Common myeloid progenitor, CD34-positive (primary cell): ENCODE results near the gene TMEM156.

Experiments used
- CTCF ChIA-PET: fragments of 350-600 bp; sonication (Branson Sonifier 250); formaldehyde crosslinking; loops from one replicate; lab custom pipeline; 2021; ENCODE audit warnings: antibody characterized with exemption; lab: Charles Lee
- POLR2A ChIA-PET: fragments of 350-600 bp; sonication (Branson Sonifier 250); formaldehyde crosslinking; loops from one replicate; lab custom pipeline; 2021; ENCODE audit warnings: antibody characterized with exemption; lab: Charles Lee
- DNase-seq, 3 donors: peaks; one replicate each; pipeline versions ENCODE4 v3.0.0 to v3.0.0-alpha.2; 2013
- H3K27ac ChIP-seq, 2 experiments: 1 replicate in 1 of 2; 2 replicates in 1 of 2; pipeline ENCODE4 v1.7.0; 2013; ENCODE audit warnings: inconsistent platforms in 2 of 2, low read length in 2 of 2, mild to moderate bottlenecking in 2 of 2, low read depth in 1 of 2, moderate library complexity in 1 of 2; ENCODE audit not compliant: severe bottlenecking in 2 of 2, insufficient read depth in 1 of 2, poor library complexity in 1 of 2
- H3K27me3 ChIP-seq, 5 experiments: replicated peaks in 2 of 5; 1 replicate in 3 of 5; 2 replicates in 2 of 5; pipeline versions ENCODE4 v1.6.1 to v1.7.0; 2013; ENCODE audit warnings: low read length in 4 of 5, mild to moderate bottlenecking in 2 of 5, moderate library complexity in 2 of 5, inconsistent platforms in 1 of 5; ENCODE audit not compliant: insufficient read depth in 5 of 5, control insufficient read depth in 4 of 5
- H3K36me3 ChIP-seq, 4 experiments: 1 replicate in 2 of 4; 2 replicates in 2 of 4; pipeline versions ENCODE4 v1.6.1 to v1.7.0; 2013; ENCODE audit warnings: low read length in 3 of 4, control low read depth in 1 of 4, mild to moderate bottlenecking in 1 of 4; ENCODE audit not compliant: control insufficient read depth in 4 of 4, insufficient read depth in 4 of 4
- H3K4me1 ChIP-seq, 4 experiments: 1 replicate in 3 of 4; 2 replicates in 1 of 4; pipeline versions ENCODE4 v1.6.1 to v1.7.1; 2013; ENCODE audit warnings: low read length in 3 of 4, mild to moderate bottlenecking in 3 of 4, control low read depth in 1 of 4, inconsistent platforms in 1 of 4, moderate library complexity in 1 of 4; ENCODE audit not compliant: control insufficient read depth in 4 of 4, insufficient read depth in 4 of 4; ENCODE audit errors: control extremely low read depth in 1 of 4
- H3K4me3 ChIP-seq, 7 experiments: 1 replicate in 4 of 7; 2 replicates in 3 of 7; pipeline versions ENCODE4 v1.5.1 to v1.7.0; 2013; ENCODE audit warnings: mild to moderate bottlenecking in 7 of 7, low read length in 6 of 7, moderate library complexity in 6 of 7, inconsistent platforms in 2 of 7, low read depth in 2 of 7, control low read depth in 1 of 7; ENCODE audit not compliant: insufficient read depth in 4 of 7, control insufficient read depth in 1 of 7; ENCODE audit errors: extremely low read depth in 1 of 7
- H3K9me3 ChIP-seq, 5 experiments: 1 replicate in 4 of 5; 2 replicates in 1 of 5; pipeline versions ENCODE4 v1.6.1 to v1.7.1; 2013; ENCODE audit warnings: low read length in 4 of 5, mild to moderate bottlenecking in 2 of 5, inconsistent platforms in 1 of 5, low read depth in 1 of 5, moderate library complexity in 1 of 5; ENCODE audit not compliant: control insufficient read depth in 4 of 5, insufficient read depth in 2 of 5; ENCODE audit errors: control extremely low read depth in 1 of 5
- WGBS: methylation state at CpG from one replicate; pipeline ENCODE4 v1.1.5; 2013; ENCODE audit not compliant: insufficient coverage; 5-methylcytosine and 5-hydroxymethylcytosine counted together

The TMEM156 gene

GRCh38 chr4:38939165-38939564 lies 93.0 kb downstream of the TMEM156 start:
- whole genome bisulfite sequencing = no CpG with 5 or more reads among the region's 1 CpG
- Histone ChIP-seq H3K9me3 (no peaks in the 10 kb centered on the region), H3K27me3 (no peaks in the 10 kb centered on the region), H3K4me1 (no peaks in the 10 kb centered on the region), H3K36me3 (no peaks in the 10 kb centered on the region), H3K4me3 (no peak overlapping the region), H3K27ac (no peak overlapping the region)
- no peak for DNase-seq
- CTCF ChIA-PET = no interaction called here
- POLR2A ChIA-PET = no interaction called here

GRCh38 chr4:38935391-38936073 lies 96.7 kb downstream of the TMEM156 start:
- WGBS = 94% methylated on average over 3 of the region's 5 CpGs
- CTCF ChIA-PET = interaction anchor here (0.6 kb wide), 1 partner anchor 517 kb away, joined by 4 read pairs; no protein-coding TSS in a partner anchor
- H3K4me3 ChIP-seq = no peak overlapping the region
- no peaks in the 10 kb centered on the region for H3K27me3 ChIP-seq
- H3K27ac ChIP-seq = no peak overlapping the region
- DNase-seq = peak in 1 of 3 donors; percentile 36
- H3K36me3 ChIP-seq = peaks cover 0 to 4% (median 1%) of the 10 kb centered on the region in 4 experiments
- H3K9me3 ChIP-seq = no peaks in the 10 kb centered on the region
- POLR2A ChIA-PET = interaction anchor here (0.8 kb wide), 1 partner anchor 25 kb away, joined by 3 read pairs; no protein-coding TSS in a partner anchor
- H3K4me1 ChIP-seq = no peaks in the 10 kb centered on the region

- Histone ChIP-seq H3K4me3 (no peak overlapping the region), H3K27me3 (no peaks in the 10 kb centered on the region), H3K36me3 (peaks cover 0 to 4% (median 1%) of the 10 kb centered on the region in 4 experiments), H3K4me1 (no peaks in the 10 kb centered on the region), H3K9me3 (no peaks in the 10 kb centered on the region), H3K27ac (no peak overlapping the region)
- ChIA-PET POLR2A (no interaction called here), CTCF (no interaction called here)
- 100% methylated on average over 3 of the region's 5 CpGs for WGBS
- no peak for DNase-seq
These were observed 101.1 kb downstream of the TMEM156 start for GRCh38 chr4:38931125-38931524.

GRCh38 chr4:38930707-38931106 lies 101.5 kb downstream of the TMEM156 start:
- Histone ChIP-seq H3K36me3 (peaks cover 0 to 4% (median 1%) of the 10 kb centered on the region in 4 experiments), H3K27me3 (no peaks in the 10 kb centered on the region), H3K4me1 (no peaks in the 10 kb centered on the region), H3K9me3 (no peaks in the 10 kb centered on the region), H3K4me3 (no peak overlapping the region), H3K27ac (no peak overlapping the region)
- DNase-seq = no peak
- WGBS = 100% methylated on average over 2 of the region's 6 CpGs
- POLR2A ChIA-PET = no interaction called here
- CTCF ChIA-PET = no interaction called here

- Histone ChIP-seq H3K36me3 (peaks cover 0 to 4% (median 1%) of the 10 kb centered on the region in 4 experiments), H3K4me1 (no peaks in the 10 kb centered on the region), H3K4me3 (no peak overlapping the region), H3K27ac (no peak overlapping the region), H3K9me3 (no peaks in the 10 kb centered on the region), H3K27me3 (no peaks in the 10 kb centered on the region)
- CTCF ChIA-PET = no interaction called here
- POLR2A ChIA-PET = no interaction called here
- no peak for DNase-seq
- WGBS = no CpG with 5 or more reads among the region's 1 CpG
These were observed 102.0 kb downstream of the TMEM156 start for GRCh38 chr4:38930204-38930603.

GRCh38 chr4:38928974-38929373 lies 103.2 kb downstream of the TMEM156 start:
- no peak overlapping the region for H3K4me3 ChIP-seq

GRCh38 chr4:38928568-38928967 lies 103.6 kb downstream of the TMEM156 start:
- ChIA-PET CTCF (no interaction called here), POLR2A (no interaction called here)
- Histone ChIP-seq H3K27ac (no peak overlapping the region), H3K4me1 (no peaks in the 10 kb centered on the region), H3K27me3 (no peaks in the 10 kb centered on the region), H3K36me3 (peaks cover 0 to 4% (median 1%) of the 10 kb centered on the region in 4 experiments), H3K9me3 (no peaks in the 10 kb centered on the region), H3K4me3 (no peak overlapping the region)
- DNase-seq = no peak
- 100% methylated on average over 3 of the region's 3 CpGs for WGBS

More at GRCh38 chr4:38928974-38929373, 103.2 kb downstream of the TMEM156 start:
- H3K4me1 ChIP-seq = no peaks in the 10 kb centered on the region
- no peak for DNase-seq
- WGBS = 99% methylated on average over 9 of the region's 9 CpGs
- H3K9me3 ChIP-seq = no peaks in the 10 kb centered on the region
- no peak overlapping the region for H3K27ac ChIP-seq
- ChIA-PET POLR2A (no interaction called here), CTCF (no interaction called here)
- no peaks in the 10 kb centered on the region for H3K27me3 ChIP-seq
- peaks cover 0 to 4% (median 1%) of the 10 kb centered on the region in 4 experiments for H3K36me3 ChIP-seq
